A673 (cell line): ENCODE measurements around the gene ATP8A2. TPM values are rescaled to one million over a fixed set of nuclear protein-coding genes. Genes with fewer than 3 reads are reported as not detected.

ENCODE experiments used
- BruUV-seq: library from RNA; stranded (reverse); fragments of 400-500 nt; replicated peaks from 2 replicates; lab custom pipeline; 2021; lab: Mats Ljungman, UMichigan
- CTCF ChIA-PET: fragments of 300-600 bp; sonication (Branson Sonifier 250); formaldehyde crosslinking; loops from one replicate; lab custom pipeline; 2022; ENCODE audit warnings: antibody characterized with exemption; lab: Charles Lee
- POLR2A ChIA-PET: fragments of 300-600 bp; sonication (Branson Sonifier 250); formaldehyde crosslinking; loops from one replicate; lab custom pipeline; 2022; ENCODE audit warnings: antibody characterized with exemption; ENCODE audit not compliant: low non-redundant PET; lab: Charles Lee
- DNase-seq: peaks from one replicate; pipeline ENCODE4 v3.0.0-alpha.2; 2015; ENCODE audit warnings: low spot score
- H3K27ac ChIP-seq: fragments of 200-600 bp; sonication (generic); 2 replicates; pipeline ENCODE4 v1.5.1; 2016; ENCODE audit warnings: mixed run types, low read depth, mild to moderate bottlenecking, mixed read lengths, antibody characterized with exemption, low read length; ENCODE audit not compliant: poor library complexity, severe bottlenecking
- H3K27me3 ChIP-seq: fragments of 200-600 bp; sonication (generic); replicated peaks from 2 replicates; pipeline ENCODE4 v1.6.1; 2017; ENCODE audit warnings: mixed run types, low read depth, mild to moderate bottlenecking, mixed read lengths, antibody characterized with exemption, low read length; ENCODE audit not compliant: insufficient read depth, poor library complexity
- H3K36me3 ChIP-seq: fragments of 200-600 bp; sonication (generic); 2 replicates; pipeline ENCODE4 v1.6.1; 2016; ENCODE audit warnings: mixed run types, mild to moderate bottlenecking, mixed read lengths, antibody characterized with exemption, low read length; ENCODE audit not compliant: insufficient read depth, poor library complexity, severe bottlenecking
- H3K4me1 ChIP-seq: fragments of 200-600 bp; sonication (generic); 2 replicates; pipeline ENCODE4 v1.6.1; 2017; ENCODE audit warnings: mixed run types, mild to moderate bottlenecking, mixed read lengths, antibody characterized with exemption, low read length; ENCODE audit not compliant: insufficient read depth, poor library complexity, severe bottlenecking
- H3K4me3 ChIP-seq: fragments of 200-600 bp; sonication (generic); 2 replicates; pipeline ENCODE4 v1.5.1; 2016; ENCODE audit warnings: low read depth, mixed run types, mild to moderate bottlenecking, mixed read lengths, low read length; ENCODE audit not compliant: poor library complexity, severe bottlenecking
- H3K9me3 ChIP-seq: fragments of 200-600 bp; sonication (generic); 2 replicates; pipeline ENCODE4 v1.6.1; 2016; ENCODE audit warnings: mixed run types, low read depth, mild to moderate bottlenecking, mixed read lengths, antibody characterized with exemption, low read length; ENCODE audit not compliant: poor library complexity, severe bottlenecking
- CTCF ChIP-seq: fragments of 300-800, 200-600 bp; sonication (generic); conservative IDR thresholded peaks from 2 replicates; pipeline ENCODE4 v1.5.1; 2017; ENCODE audit warnings: low read depth, mild to moderate bottlenecking, antibody characterized with exemption, low read length, moderate library complexity, mixed read lengths
- EZH2 ChIP-seq: fragments of 200-600 bp; sonication (generic); IDR thresholded peaks from 2 replicates; pipeline ENCODE4 v1.6.1; 2017; ENCODE audit warnings: borderline replicate concordance, low read depth, mild to moderate bottlenecking, mixed read lengths, antibody characterized with exemption, low read length; ENCODE audit not compliant: poor library complexity, severe bottlenecking
- intact Hi-C: fragments of 100-400 bp; cut with micrococcal nuclease; formaldehyde crosslinking; loops from one replicate; pipeline ENCODE4 v1.10.0; 2022; ENCODE audit not compliant: unreplicated experiment
- total RNA-seq: library from RNA; stranded (reverse); gene quantifications from 2 replicates; pipeline ENCODE4 v1.2.3, GENCODE V29; 2021

ATP8A2 gene
- total RNA-seq, 1 experiment from 2014 or later, result 0.92 TPM

DNA sequence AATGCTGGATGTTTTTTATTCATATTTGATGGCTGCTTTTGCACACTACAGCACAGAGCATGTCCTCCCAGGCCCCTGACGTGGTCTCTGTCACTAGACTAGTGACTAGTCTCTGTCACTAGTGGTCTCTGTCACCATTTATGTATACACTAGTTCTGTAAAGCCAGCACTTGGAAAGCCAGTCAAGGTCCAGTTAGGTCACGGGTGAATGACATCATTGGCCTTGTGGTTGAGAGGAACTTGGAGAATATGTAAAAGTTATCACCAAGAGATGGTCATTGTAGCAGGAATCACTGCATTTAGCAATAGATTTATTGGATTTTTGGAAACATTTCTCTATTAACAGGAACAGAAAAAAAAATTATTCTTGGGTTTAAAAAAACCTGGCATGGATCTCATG lies 607.2 kb downstream of the ATP8A2 start:
- Histone ChIP-seq H3K27ac (no peak overlapping the region), H3K36me3 (no peaks in the 10 kb centered on the region), H3K4me3 (no peak overlapping the region), H3K9me3 (no peaks in the 10 kb centered on the region), H3K4me1 (peaks cover 12% of the 10 kb centered on the region), H3K27me3 (no peaks in the 10 kb centered on the region)
- POLR2A ChIA-PET, result no interaction called here
- CTCF ChIA-PET, result no interaction called here
- BruUV-seq, result no TSS peak
- TF ChIP-seq CTCF (no peak), EZH2 (no peak)
- intact Hi-C loops, result no loop called here
- DNase-seq, result no peak

DNA sequence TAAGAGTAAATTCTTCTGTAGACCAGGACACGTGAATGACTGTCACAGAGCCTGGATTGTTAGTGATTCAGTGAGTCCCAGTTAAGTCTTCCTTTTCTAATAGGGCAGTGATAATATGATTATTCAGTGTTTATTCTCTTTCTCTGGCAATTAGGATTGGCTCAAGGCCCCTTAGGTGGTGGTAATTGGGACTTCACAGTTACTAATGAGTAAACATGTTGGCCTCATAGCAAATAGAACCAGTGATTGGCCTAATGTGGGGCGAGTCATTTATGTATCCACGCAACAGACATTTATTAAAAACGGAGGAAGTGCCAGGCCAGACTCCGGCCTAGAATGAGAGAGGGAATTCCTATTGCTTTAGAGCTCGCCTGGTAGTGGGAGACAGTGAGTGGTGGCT lies 607.6 kb downstream of the ATP8A2 start:
- H3K27me3 ChIP-seq, result no peaks in the 10 kb centered on the region
- H3K4me1 ChIP-seq, result peaks cover 12% of the 10 kb centered on the region
- H3K36me3 ChIP-seq, result no peaks in the 10 kb centered on the region
- H3K9me3 ChIP-seq, result no peaks in the 10 kb centered on the region
- DNase-seq, result no peak
- intact Hi-C loops, result no loop called here
- BruUV-seq, result no TSS peak
- ChIA-PET CTCF (no interaction called here), POLR2A (no interaction called here)
- TF ChIP-seq CTCF (no peak), EZH2 (no peak)
- no peak overlapping the region for H3K4me3 ChIP-seq
- no peak overlapping the region for H3K27ac ChIP-seq

DNA sequence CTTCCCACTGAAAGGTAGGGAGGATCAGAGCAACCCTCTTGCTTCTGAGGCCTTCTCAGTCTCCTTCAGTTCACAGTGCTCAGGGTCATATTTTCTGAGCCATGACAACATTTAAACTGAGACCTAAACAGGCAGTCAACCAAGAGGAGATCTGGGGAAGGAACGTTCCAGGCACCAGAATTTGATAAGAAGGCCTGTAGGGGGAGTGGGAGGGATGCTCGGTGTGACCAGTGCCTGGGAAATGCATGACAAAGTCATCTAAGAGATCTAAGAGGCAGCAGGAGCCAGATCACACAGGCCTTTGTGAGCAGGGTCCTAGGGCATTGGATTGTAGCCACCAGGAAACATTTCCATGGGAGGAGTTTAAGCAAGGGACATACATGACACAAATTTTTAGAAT lies 608.5 kb downstream of the ATP8A2 start:
- H3K4me1 ChIP-seq, result peaks cover 12% of the 10 kb centered on the region
- no TSS peak for BruUV-seq
- intact Hi-C loops, result no loop called here
- ChIA-PET CTCF (no interaction called here), POLR2A (no interaction called here)
- no peaks in the 10 kb centered on the region for H3K9me3 ChIP-seq
- DNase-seq, result peak; percentile 67
- no peaks in the 10 kb centered on the region for H3K36me3 ChIP-seq
- TF ChIP-seq EZH2 (no peak), CTCF (peak; percentile 58)
- no peak overlapping the region for H3K27ac ChIP-seq
- no peaks in the 10 kb centered on the region for H3K27me3 ChIP-seq
- H3K4me3 ChIP-seq, result no peak overlapping the region
